Measurements from ENCODE around the gene KRR1. TPM values are rescaled to one million over a fixed set of nuclear protein-coding genes. Genes with fewer than 3 reads are reported as not detected.
"Not testable (repeated sequence)": the region's sequence is repeated elsewhere in the genome, so short reads cannot be mapped to it uniquely, and the experiment has no call there.

Gene KRR1
- total RNA-seq, 1 donor from 2014 or later = 37.5 TPM

DNA sequence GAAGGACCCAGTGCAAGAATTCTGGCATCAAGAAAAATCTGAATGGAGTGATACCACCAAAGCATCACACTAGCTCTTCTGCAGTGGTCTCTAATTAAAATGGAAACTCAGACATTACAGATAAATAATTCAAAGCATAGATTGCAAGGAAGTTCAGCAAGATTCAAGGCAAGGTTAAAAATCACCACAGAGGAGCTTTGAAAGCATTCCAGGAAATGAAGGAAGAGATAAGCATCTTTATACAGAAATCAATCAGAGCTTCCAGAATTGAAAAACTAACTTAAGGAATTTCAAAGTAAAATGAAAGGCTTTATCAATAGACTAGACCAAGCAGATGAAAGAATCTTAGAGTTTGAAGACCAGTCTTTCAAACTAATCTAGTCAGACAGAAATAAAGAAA, 51.2 kb downstream of the KRR1 start:
- H3K27ac Mint-ChIP-seq (ENCODE audit: unreplicated experiment) = no peak overlapping the region
- no peaks in the 10 kb centered on the region for H3K36me3 Mint-ChIP-seq (ENCODE audit: low read depth)
- TF ChIP-seq, protein P1, sequence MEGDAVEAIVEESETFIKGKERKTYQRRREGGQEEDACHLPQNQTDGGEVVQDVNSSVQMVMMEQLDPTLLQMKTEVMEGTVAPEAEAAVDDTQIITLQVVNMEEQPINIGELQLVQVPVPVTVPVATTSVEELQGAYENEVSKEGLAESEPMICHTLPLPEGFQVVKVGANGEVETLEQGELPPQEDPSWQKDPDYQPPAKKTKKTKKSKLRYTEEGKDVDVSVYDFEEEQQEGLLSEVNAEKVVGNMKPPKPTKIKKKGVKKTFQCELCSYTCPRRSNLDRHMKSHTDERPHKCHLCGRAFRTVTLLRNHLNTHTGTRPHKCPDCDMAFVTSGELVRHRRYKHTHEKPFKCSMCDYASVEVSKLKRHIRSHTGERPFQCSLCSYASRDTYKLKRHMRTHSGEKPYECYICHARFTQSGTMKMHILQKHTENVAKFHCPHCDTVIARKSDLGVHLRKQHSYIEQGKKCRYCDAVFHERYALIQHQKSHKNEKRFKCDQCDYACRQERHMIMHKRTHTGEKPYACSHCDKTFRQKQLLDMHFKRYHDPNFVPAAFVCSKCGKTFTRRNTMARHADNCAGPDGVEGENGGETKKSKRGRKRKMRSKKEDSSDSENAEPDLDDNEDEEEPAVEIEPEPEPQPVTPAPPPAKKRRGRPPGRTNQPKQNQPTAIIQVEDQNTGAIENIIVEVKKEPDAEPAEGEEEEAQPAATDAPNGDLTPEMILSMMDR (IDR thresholded peaks at IDR 0.05) = no peak
- peaks cover 16% of the 10 kb centered on the region for H3K9me3 Mint-ChIP-seq (ENCODE audit: low read depth)
- no peaks in the 10 kb centered on the region for H3K4me1 Mint-ChIP-seq (ENCODE audit: low read depth)
- no peak overlapping the region for H3K4me3 Mint-ChIP-seq (ENCODE audit: unreplicated experiment)
- DNase-seq (ENCODE audit: low spot score) = no peak
- no peaks in the 10 kb centered on the region for H3K27me3 Mint-ChIP-seq (ENCODE audit: low read depth)

DNA sequence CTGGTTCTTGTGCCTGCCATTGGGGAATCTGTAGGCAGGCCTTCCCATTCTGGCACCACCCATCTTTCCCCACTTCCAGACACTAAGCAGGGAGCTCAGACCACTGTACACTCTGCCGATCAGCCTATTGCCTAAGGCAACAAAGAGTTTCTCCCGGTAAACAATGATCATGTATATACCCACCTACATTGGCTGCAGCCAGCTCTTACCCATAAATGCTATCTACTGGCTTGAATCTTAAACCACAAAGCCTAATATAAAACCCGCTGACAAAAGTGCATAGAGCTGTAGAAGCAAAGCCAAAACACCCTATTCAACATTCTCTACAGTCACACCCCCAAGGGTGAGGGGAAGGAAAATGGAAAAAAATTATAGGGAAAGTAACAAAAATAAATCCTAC, 51.7 kb downstream of the KRR1 start:
- no peaks in the 10 kb centered on the region for H3K4me1 Mint-ChIP-seq (ENCODE audit: low read depth)
- TF ChIP-seq, protein P1 (IDR thresholded peaks at IDR 0.05) = no peak
- H3K27ac Mint-ChIP-seq (ENCODE audit: unreplicated experiment) = no peak overlapping the region
- no peaks in the 10 kb centered on the region for H3K27me3 Mint-ChIP-seq (ENCODE audit: low read depth)
- H3K4me3 Mint-ChIP-seq (ENCODE audit: unreplicated experiment) = no peak overlapping the region
- H3K9me3 Mint-ChIP-seq (ENCODE audit: low read depth) = peaks cover 16% of the 10 kb centered on the region
- no peaks in the 10 kb centered on the region for H3K36me3 Mint-ChIP-seq (ENCODE audit: low read depth)
- no peak for DNase-seq (ENCODE audit: low spot score)

DNA sequence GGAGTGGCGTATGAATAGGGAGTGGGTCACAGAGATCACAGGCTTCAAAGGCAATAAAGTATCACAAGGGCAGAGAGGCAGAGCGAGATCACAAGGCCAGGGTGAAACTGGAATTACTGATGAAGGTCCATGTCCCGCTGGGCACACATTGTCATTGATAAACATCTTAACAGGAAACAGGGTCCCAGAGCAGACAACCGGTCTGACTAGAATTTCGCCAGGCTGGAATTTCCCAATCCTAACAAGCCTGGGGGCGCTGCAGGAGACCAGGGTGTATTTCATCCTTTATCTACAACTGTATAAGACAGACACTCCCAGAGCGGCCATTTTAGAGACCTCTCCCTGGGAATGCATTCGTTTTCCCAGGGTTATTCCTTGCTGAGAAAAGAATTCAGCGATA, 53.5 kb downstream of the KRR1 start:
- H3K4me1 Mint-ChIP-seq (ENCODE audit: low read depth); H3K27ac Mint-ChIP-seq (ENCODE audit: unreplicated experiment); H3K4me3 Mint-ChIP-seq (ENCODE audit: unreplicated experiment); DNase-seq (ENCODE audit: low spot score); H3K27me3 Mint-ChIP-seq (ENCODE audit: low read depth); H3K36me3 Mint-ChIP-seq (ENCODE audit: low read depth): not testable (repeated sequence)
- H3K9me3 Mint-ChIP-seq (ENCODE audit: low read depth) = peaks cover 16% of the 10 kb centered on the region

DNA sequence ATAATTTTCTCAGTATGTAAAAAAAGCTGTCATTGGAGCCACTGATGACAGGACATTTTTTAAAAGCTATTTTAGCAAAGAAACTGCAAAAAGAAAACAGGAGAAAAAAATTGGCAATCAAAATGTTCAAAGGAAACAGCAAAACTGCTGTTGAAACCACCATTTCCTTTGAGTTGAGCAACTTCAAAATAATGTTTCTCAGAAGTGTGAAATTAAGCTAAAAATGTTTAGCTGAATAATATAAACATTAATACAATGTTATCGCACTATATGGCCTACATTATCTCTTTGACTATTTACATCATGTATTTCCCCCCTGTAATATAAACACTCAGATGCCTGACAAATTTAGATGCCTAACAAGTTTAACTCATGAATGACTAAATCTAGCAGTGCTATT, 54.2 kb downstream of the KRR1 start:
- Mint-ChIP-seq H3K4me1 (ENCODE audit: low read depth) (peaks cover 5% of the 10 kb centered on the region), H3K27me3 (ENCODE audit: low read depth) (no peaks in the 10 kb centered on the region), H3K4me3 (ENCODE audit: unreplicated experiment) (no peak overlapping the region), H3K36me3 (ENCODE audit: low read depth) (no peaks in the 10 kb centered on the region), H3K27ac (ENCODE audit: unreplicated experiment) (no peak overlapping the region), H3K9me3 (ENCODE audit: low read depth) (peaks cover 11% of the 10 kb centered on the region)
- TF ChIP-seq, protein P1 (IDR thresholded peaks at IDR 0.05) = no peak
- no peak for DNase-seq (ENCODE audit: low spot score)

DNA sequence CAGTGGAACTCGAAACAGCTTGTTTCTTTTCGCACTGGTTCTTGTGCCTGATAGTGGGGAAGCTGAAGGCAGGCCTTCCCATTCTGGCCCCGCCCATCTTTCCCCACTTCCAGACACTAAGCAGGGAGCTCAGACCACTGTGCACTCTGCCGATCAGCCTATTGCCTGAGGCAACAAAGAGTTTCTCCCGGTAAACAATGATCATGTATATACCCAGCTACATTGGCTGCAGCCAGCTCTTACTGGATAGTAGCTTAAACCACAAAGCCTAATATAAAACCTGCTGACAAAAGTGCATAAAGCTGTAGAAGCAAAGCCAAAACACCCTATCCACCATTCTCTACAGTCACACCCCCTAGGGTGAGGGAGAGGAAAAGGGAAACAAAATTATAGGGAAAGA, 55.6 kb downstream of the KRR1 start:
- Mint-ChIP-seq H3K9me3 (ENCODE audit: low read depth) (peaks cover 11% of the 10 kb centered on the region), H3K4me1 (ENCODE audit: low read depth) (peaks cover 5% of the 10 kb centered on the region), H3K4me3 (ENCODE audit: unreplicated experiment) (no peak overlapping the region), H3K27me3 (ENCODE audit: low read depth) (no peaks in the 10 kb centered on the region), H3K27ac (ENCODE audit: unreplicated experiment) (no peak overlapping the region), H3K36me3 (ENCODE audit: low read depth) (no peaks in the 10 kb centered on the region)
- no peak for DNase-seq (ENCODE audit: low spot score)
- TF ChIP-seq, protein P1 (IDR thresholded peaks at IDR 0.05) = no peak

DNA sequence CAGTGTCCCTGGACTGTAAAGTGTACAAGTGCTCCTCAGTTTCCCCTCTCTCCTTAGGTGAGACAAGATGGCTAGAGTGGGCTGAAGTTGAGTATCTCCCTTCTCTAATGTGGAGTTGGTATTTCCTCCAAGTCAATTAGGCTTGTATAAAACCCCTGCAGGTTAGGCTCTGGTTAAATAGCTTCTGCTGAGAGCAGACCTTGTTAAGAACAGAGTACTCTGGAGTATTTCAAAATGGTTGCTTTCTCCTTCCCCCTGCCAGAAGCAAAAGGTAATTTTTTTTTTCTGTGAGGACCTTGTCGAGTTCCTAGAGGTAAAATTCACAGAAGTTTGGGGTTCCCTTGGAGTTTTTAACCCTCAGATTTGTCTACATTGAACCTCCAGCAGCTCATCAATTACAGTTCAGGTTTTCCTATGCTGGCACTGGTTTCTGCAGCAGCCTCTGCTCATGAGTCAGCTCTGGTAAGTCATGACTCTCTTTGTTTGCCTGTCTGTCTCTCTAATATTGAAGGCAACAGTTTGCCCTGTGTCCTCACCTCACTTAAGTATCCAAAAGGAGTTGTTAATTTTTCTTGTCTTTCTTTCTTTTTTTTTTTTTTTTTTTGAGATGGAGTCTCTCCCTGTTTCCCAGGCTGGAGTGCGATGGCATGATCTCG, 58.6 kb downstream of the KRR1 start:
- H3K27me3 Mint-ChIP-seq (ENCODE audit: low read depth) = no peaks in the 10 kb centered on the region
- H3K4me3 Mint-ChIP-seq (ENCODE audit: unreplicated experiment) = no peak overlapping the region
- H3K36me3 Mint-ChIP-seq (ENCODE audit: low read depth) = no peaks in the 10 kb centered on the region
- no peak for DNase-seq (ENCODE audit: low spot score)
- TF ChIP-seq, protein P1 (IDR thresholded peaks at IDR 0.05) = no peak
- no peak overlapping the region for H3K27ac Mint-ChIP-seq (ENCODE audit: unreplicated experiment)
- H3K4me1 Mint-ChIP-seq (ENCODE audit: low read depth) = peaks cover 5% of the 10 kb centered on the region
- peaks cover 6% of the 10 kb centered on the region for H3K9me3 Mint-ChIP-seq (ENCODE audit: low read depth)
